Measurements from ENCODE around the gene BCDIN3D.
"Not testable (repeated sequence)": the region's sequence is repeated elsewhere in the genome, so short reads cannot be mapped to it uniquely, and the experiment has no call there.

Gene BCDIN3D

DNA sequence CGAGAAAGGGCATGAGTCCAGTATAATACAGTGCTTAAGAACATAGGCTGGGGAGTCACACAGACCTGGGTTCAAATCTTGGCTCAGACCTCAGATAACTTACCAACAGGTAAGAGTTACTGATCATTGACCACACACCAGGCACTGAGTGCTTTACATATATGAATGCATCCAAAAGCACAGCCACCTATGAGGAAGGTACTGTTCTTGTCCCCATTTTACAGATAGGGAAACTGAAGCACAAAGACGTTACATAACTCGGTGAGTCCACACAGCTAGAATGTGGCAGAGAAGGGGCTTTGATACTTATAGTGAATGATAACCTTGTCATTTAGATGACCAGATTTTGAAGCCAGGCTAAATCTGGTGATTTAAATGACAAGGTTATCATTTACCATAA lies 33.2 kb upstream of the BCDIN3D start:
- no peak for DNase-seq (ENCODE audit: low read depth)

DNA sequence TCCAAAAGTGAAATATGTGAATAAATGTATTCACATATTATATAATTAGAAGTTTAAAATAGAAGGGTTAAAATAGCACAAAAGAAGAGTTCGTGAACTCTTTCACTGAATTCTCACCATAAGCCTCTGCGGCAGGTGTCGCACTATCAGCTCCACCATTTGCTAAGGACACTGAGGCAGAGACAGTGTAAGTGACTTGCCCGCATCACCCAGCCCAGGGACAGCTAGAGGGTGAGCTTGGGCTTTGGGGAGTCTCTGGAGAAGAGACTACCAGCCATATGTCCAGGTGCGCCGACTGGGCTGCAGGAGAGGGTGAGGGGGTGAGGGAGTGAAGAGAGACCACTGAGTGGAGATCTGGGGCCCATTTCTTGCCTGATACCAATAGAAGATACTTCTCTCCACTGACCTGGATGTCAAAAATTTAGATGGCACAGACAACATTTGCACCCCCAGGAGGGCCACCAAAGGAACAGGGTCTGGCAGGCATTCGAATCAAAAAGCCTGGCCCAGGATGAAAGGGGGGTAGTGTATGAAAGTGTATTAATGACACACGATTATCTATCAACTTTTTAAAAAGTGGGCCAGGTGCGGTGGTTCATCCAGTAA lies 32.3 kb upstream of the BCDIN3D start:
- no peak for DNase-seq (ENCODE audit: low read depth)

DNA sequence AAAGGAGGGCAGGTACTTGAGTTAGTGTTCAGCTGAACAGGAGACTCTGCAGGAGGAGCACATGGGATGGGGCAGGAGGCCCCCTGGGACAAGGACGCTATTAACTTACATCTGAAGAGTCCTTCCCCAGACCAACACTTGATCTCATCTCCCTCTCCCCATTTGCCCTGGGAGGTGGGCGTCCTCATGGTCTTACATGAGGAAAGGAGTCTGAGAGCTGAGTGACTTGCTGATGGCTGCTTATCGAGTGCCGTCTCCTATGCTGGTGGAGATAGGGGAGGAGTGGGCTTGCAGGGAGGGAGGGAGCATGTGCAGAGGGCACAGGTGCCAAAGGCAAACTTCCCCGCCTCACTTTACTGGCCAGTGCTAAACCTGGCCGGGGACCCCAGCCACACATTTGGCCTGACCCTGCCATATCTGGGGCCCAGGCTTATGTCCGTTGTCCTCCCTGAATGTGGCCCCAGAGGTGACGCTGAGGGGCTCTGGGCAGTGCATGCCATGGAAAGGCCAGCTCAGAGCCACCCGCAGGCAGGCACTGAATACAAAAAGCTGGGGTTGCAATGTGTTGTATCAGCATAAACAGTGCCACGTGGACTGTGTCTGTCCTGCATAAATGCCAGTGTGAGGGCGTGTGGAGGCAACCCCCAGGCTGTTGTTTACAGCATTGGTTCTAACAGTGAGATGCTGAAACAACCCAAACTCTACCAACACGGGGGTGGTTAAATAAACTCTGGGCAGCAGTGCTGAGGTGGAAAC lies 31.4 kb upstream of the BCDIN3D start:
- DNase-seq (ENCODE audit: low read depth), result no peak

DNA sequence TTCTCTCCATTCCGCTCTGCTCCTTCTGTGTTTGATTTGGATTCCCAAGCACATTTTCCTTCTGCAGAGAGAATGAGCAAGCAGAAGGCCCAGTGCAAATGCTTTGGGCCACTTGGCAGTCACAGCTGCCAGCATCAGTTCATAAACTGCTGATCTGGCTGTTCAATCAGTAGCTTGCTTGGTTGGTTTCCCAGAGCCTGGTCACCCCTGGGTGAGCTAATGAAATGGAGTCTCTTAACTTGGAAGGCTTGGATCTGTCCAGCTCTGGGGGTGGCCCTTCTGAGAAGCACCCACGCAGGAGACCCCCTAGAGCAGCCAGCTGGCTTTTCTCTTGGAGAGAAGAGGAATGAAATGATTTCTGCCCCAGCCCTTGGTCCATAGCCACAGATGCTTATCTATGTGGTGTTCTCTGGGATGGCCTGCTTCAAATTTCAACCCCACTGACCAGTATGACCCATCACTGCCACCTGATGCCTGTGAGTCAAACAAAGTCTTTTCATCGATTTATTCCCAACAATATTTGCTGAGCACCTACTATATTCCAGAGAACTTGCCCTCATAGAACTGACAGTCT lies 30.5 kb upstream of the BCDIN3D start:
- no peak for DNase-seq (ENCODE audit: low read depth)

DNA sequence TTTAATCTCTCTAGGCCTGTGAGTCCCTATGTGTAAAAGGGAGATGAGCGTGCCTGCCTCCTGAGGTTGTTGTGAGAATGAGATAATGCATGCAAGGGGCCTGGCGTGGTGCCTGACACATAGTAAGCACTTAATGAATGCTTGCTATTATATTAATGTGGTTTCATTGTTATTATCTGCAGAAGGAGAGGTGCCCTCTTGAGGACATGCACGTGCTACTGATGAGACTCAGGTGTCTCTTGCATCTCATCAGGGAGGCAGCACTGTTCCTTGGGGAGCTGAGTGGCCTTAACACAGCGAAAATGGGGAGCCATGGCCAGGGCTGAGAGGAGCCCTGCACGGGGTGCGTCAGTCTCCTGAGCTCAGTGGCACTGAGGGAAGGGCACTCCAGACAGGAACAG lies 29.9 kb upstream of the BCDIN3D start:
- DNase-seq (ENCODE audit: low read depth), result no peak

DNA sequence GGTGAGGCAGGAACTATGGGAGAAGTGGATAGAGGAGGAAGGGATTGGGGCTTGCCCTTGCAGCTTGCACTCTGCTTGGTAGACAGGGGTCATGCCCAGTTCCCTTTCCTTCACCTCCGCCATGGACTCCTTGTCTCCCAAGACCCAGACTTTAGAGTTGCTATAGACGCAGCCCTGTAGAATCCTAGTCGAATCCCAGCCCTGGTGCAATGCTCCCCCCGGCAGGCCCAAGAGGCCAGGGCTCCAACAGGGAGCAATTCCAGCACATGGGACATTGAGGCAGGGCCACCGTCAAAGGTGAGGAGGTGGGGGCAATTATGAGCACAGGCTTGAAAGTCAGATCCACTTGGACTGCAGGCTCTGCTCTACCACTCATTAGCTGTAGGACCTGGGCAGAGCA lies 29.5 kb upstream of the BCDIN3D start:
- DNase-seq (ENCODE audit: low read depth), result no peak

DNA sequence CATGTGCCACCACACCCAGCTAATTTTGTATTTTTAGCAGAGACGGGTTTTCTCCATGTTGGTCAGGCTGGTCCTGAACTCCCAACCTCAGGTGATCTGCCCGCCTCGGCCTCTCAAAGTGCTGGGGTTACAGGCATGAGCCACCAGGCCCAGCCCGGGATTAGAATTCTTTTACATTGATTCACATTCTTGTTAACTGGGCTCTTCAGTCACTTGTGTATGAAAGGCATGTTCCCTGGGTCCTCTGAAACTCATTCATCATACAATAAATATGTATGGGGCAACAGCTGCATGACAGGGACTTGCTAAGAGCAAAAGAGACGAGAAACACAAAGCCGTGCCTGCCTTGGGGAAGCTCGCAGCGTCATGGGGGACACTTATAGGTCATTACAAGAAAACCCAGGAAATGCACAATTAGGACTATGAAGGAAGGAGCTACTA lies 28.9 kb upstream of the BCDIN3D start:
- not testable (repeated sequence) for DNase-seq (ENCODE audit: low read depth)

DNA sequence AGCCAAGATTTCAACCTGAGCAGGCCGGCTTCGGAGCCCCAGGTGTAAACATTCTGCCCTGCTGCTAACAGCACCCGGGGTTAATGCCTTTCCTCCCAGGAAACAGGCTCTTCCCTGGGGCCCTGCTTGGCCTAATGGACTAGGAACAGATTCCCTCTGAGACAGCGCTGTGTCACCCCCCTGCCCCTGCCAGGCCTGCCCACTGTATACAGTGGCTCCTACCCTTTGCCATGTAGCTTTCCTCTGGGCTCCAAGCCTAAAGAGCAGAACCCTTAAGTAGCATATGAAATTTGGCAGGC lies 28.3 kb upstream of the BCDIN3D start:
- no peak for DNase-seq (ENCODE audit: low read depth)

DNA sequence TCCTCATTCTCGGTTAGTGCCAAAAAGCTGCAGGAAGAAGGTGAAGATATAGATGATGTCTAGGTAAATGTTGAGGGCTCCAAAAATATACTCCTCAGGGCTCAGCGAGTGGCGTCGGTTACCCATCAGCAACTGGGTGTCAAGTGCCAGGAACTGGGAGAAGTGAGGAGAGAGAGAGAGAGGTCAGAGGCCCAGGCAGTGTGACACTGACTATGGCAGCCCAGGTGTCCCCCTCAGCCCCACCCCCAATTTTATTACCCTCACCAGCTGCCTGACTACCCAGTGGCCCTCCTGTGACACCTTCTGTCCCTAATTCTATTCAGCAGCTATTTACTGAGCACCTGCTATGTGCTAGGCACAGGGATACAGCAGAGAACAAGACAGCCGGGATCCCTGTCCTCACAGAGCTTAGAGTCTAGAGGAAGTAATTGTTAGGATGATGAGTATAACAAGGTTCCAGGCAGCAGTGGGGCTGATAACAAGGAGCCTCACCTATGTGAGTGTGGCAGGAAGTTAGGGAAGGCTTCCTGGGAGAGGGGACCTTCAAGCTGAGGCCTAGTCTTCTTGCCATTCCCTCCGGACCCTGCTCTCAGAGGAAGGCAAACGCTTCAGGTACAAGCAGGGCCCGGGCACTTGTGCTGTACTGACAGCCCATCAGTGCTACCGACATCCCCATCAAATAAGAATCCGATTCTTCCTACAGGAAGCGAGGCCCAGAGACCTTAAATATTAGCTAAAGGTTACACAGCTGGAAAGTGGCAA lies 27.8 kb upstream of the BCDIN3D start:
- DNase-seq (ENCODE audit: low read depth), result no peak

DNA sequence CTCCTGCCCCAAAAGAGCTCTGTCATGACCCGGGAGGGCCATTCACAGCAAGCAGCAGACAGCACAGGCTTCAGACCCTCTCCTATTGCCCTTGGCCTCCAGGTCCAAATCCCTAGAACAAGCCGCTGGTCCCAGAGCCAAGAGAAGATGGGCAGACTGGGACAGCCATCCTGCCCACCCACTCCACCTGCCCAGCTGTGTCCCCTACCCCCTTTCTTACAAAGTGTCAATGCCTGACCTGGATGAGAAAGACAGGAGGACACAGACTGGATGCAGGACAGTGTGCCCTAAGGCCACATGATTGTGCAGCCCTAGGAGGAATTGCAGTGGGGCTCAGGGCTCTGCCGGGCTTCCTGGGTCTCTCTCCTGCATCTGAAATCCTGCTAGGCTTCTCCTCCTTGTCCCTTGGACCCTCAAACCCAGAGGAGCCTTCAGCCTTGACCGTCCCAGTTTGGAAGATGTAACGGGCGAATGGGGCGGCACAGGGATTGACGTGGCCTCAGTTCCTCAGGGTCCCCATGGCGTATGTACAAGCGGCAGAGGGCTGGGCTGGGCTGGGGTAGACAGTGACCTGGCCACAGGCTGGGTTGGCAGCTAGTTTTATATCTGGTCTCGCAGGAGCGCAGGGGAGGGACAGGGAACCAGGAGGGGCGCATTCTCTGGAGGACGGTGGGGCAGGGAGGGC lies 27.1 kb upstream of the BCDIN3D start:
- no peak for DNase-seq (ENCODE audit: low read depth)

DNA sequence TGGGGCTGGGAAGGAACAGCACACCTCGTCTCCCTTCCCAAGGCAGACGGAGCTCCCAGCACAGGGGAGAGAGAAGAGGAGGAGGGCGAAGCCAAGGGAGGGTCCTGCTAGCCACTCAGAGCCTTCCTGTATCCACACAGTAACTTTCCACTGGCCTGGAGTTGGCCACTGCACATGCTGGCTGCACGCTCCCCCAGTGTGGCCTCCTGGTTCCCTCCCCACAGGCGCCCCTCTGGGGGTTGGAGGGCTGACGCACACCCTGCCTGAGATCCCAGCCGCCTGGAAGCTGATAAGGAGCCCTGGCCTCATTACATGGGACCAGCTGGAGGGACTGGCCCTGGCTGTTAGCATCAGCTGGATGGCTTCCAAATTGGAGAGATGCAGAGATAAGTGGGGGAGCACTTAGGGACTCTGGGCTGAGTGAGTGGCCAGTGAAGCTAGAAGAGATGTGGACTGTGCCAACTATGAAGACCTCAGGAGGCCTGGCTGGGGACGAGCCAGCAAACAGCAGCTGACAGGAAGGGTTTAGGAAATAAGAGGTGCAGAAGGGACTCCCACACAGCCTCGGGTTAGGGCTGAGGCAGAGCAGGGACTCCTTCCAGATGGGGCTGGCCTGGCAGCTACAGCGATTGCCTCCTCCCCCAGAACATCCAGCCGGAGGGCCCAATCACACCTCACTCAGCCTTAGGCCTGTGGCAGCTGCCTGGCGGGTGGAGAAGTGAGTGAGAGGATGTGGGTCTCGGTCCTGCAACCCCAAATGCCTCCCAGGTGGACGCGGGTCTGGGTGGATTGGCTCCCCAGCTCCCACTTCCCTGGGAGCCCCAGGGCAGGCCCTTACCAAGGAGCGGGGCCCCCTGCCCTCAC lies 26.3 kb upstream of the BCDIN3D start:
- no peak for DNase-seq (ENCODE audit: low read depth)

DNA sequence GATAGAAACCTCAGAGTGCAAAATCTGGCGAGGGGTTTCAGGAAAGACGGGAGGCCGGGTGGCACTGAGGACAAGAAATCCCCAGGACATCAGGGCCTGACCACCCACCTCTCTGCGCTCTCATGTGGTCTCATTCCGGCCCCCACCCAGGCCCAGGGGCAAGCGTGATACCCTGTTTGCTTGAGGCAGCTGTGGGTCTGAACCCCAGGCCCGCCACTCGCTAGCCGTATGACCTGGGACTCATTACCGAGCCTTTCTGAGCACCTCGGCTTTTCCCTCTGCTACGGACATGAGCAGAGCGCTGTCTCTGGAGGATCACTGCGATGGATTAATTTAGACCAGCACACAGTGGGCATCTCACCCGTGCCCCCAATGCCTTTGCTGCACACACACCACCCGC lies 25.5 kb upstream of the BCDIN3D start:
- no peak for DNase-seq (ENCODE audit: low read depth)

DNA sequence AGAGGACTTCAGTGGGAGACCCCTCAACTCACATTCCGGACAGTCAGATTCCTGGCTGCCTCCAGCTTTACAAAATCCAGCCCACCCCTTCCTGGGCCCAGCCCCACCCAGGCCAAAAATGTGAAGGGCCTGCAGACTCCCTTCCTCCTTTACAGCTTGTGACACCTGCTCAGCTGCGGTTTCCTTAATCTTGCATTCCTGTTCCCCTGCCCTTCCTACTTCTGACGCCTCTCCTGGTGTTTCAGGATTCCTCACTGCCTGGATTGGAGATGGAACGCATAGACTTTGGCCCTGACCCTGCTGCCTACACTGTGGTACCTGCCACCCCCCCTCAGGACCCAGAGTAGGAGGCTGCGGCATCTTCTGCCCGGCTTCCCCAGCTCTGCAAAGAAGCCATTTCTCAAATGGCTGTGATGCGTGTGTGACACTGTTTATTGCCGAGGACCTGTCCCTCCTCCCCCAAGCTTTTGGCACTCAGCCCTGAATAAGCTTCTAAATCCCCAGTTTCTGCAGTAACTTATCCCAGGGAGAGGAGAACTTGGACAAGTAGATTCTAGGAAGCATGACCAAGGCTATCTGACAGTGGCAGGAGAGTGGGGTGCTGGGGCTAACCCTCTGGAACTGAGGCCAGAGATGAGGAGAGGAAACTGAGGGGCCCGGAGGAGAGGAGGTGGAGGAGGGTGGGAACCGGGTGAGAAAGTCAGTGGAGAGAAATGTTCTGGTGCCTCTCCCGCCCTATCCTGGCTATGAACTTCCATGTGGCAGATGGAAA lies 24.9 kb upstream of the BCDIN3D start:
- no peak for DNase-seq (ENCODE audit: low read depth)

DNA sequence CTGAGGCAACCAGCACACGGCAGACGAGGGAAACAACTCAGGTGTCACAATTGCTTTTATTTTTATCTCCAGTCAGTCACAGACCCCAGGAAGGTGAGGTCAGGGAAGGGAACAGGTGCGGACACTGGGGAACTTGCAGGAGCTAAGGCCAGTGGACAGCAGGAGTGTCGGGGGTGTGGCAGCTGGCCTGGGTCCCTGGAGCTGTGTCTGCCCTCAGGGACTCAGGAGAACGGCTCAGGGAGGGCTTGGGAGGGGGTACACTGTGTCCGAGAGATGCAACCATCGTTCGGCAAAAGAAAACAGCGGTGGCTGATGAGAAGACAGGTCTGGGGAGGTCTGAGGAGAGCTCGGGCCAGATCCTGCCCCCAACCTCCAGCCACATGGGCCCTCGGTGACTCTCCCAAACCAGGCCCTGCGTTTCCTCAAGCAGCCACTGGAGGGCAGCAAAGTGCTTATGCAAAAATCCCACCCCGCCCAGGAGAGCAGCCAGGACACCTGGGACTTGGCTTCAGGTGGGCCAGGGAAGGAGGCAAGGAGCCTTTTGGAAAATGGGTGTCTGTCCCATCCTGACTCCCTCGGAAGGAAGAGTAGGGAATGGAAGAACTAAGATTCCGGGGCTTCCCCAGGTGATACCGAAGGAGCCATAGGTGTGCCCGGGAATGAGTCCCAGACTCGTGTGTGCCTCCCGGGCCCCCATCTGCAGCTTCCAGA lies 24.1 kb upstream of the BCDIN3D start:
- peak; percentile 58 for DNase-seq (ENCODE audit: low read depth)

DNA sequence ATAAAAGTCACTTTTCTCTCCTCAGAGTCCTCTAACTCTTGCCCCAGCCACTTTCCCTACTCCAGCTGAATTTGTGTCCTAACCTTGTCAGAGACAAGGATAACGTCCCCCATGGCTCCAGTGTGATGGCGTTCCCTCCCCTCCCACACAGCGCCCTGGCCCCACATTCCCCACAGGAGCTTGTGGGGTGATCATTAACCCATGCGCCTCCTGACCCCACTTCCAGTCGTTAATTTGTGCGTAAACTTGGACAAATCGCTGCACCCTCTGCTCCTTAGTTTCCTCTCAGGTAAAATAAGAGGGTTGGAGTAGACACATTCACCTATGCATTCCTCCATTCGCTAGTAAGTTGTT lies 22.9 kb upstream of the BCDIN3D start:
- no peak for DNase-seq (ENCODE audit: low read depth)

DNA sequence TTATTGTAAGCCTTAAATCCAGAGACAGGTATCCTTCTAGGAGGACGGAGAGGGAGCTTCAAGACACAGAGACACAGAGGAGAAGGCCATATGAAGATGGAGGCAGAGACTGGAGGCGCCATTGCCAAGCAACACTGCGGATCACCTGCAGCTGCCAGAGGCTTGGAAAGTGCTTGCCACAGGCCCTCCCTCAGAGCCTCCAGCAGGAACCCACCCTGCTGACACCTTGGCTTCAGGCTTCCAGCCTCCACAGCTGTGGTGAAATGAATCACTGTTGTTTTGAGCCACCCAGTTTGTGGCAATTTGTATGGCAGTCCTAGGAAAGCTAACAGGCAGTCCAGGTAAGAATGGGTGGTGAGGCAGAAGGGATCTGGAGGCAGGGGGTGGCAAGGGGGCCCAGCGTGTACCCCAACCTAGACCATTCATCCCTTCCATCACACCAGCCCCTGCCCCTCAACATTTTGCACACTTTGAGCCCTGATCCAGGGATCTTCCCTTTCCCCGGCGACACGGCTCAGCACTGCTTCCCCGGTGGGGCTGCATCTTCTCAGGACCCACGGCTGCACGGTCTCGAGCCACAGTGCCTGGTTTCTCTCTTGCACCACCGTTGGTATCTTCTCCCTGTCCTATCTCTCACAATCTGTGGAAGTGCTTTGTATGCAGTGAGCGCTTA lies 22.3 kb upstream of the BCDIN3D start:
- DNase-seq (ENCODE audit: low read depth), result no peak

DNA sequence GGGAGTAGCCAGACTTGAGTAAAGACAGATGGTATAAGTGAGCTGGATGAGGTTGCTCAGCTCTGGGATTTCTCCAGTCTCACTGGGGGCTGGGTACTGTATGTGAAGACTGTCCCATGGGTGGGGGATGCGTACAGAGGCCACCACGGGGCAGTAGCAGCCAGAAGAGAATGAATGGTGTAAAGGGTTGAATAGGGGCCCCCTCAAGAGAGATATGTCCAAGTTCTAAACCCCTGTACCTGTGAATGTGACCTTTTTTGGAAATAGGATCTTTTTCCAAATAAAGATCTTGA lies 21.8 kb upstream of the BCDIN3D start:
- no peak for DNase-seq (ENCODE audit: low read depth)

DNA sequence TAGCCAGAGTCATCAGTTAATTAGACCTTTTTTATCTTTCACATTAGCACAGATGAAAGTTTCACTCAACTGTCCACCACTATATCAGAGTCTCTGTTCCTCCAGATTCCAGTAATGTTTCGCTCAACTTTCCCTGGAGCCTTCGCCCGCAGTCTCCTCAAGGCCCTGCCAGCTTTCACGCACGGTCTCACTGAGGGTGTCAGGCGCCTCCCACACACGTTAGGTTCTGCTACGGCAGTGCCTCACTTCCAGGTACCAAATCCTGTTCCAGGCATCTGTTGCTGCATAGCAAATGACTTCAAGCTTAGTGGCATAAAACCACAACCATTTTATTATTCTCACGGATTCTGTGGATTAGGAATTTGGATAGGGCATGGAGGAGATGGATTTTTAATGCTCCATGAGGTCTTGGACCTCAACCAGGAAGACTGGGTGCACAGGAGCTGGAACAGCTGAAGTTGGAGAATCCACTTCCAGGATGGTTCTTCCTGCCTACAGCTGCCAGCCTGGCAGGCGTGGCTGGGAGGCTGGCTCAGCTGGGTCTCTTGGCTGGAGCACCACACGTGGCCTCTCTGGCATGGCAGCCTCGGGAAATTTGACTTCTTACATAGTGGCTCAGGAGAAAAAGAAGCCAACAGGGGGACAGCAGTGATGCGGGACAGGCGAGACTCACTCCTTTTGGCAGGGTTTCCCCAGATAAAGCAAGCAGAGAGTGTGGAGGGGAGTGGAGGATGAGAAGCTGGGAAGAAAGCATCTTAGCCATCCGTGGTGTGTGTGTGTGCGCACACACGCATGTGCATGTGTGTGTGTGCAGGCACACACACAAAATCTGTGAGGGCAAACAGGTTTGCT lies 21.3 kb upstream of the BCDIN3D start:
- DNase-seq (ENCODE audit: low read depth), result no peak

DNA sequence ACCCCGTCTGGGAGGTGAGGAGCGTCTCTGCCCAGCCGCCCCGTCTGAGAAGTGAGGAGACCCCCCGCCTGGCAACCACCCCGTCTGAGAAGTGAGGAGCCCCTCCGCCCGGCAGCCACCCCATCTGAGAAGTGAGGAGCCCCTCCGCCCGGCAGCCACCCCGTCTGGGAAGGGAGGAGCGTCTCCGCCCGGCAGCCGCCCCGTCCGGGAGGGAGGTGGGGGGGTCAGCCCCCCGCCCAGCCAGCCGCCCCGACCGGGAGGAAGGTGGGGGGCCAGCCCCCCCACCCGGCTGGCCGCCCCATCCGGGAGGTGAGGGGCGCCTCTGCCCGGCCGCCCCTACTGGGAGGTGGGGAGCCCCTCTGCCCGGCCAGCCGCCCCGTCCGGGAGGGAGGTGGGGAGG lies 18.0 kb upstream of the BCDIN3D start:
- DNase-seq (ENCODE audit: low read depth), result not testable (repeated sequence)
